Gastrocnemius medialis (tissue), 4 donors: Measurements from ENCODE around the gene HS3ST4. TPM values are rescaled to one million over a fixed set of nuclear protein-coding genes. Genes with fewer than 3 reads are reported as not detected.
"Not testable (repeated sequence)": the region's sequence is repeated elsewhere in the genome, so short reads cannot be mapped to it uniquely, and the experiment has no call there.

Experiments
- ATAC-seq, 2 donors: fragments of 150-250 bp; one replicate each; pipeline ENCODE4 v1.9.1; 2016
- DNase-seq, 2 donors: peaks; one replicate each; pipeline ENCODE4 v3.0.0-alpha.2; 2019
- H3K27ac ChIP-seq, 4 donors: fragments of 200-600 bp; sonication (generic); 1 replicate in 1 of 4; 2 replicates in 3 of 4; pipeline ENCODE4 v1.5.1; 2016 to 2018; ENCODE audit warnings: mild to moderate bottlenecking in 2 of 4, moderate library complexity in 1 of 4
- H3K27me3 ChIP-seq, 3 donors: fragments of 200-600 bp; sonication (generic) in 2 of 3; 1 replicate in 1 of 3; 2 replicates in 2 of 3; pipeline versions ENCODE4 v1.5.1 to v1.6.0; 2016 to 2019; ENCODE audit warnings: mild to moderate bottlenecking in 1 of 3, moderate library complexity in 1 of 3
- H3K36me3 ChIP-seq, 2 donors: fragments of 200-600 bp; sonication (generic) in 1 of 2; one replicate each; pipeline ENCODE4 v1.5.1; 2017 to 2018
- H3K4me1 ChIP-seq, 2 donors: fragments of 200-600 bp; sonication (generic) in 1 of 2; one replicate each; pipeline ENCODE4 v1.5.1; 2016 to 2017; ENCODE audit warnings: mild to moderate bottlenecking in 2 of 2
- H3K4me3 ChIP-seq, 4 donors: fragments of 200-600 bp; sonication (generic) in 3 of 4; 1 replicate in 1 of 4; 2 replicates in 3 of 4; pipeline ENCODE4 v1.5.1; 2016 to 2019; ENCODE audit warnings: mild to moderate bottlenecking in 2 of 4
- H3K9me3 ChIP-seq, 3 donors: fragments of 200-600 bp; sonication (generic) in 2 of 3; 1 replicate in 1 of 3; 2 replicates in 2 of 3; pipeline ENCODE4 v1.5.1; 2016 to 2019
- CTCF ChIP-seq, 5 experiments: fragments of 450-650 bp in 3 of 5; fragments of 200-600 bp in 2 of 5; sonication (generic) in 2 of 5; IDR thresholded peaks in 4 of 5; conservative IDR thresholded peaks in 1 of 5; 1 replicate in 4 of 5; 2 replicates in 1 of 5; pipeline ENCODE4 v1.5.1; 2016 to 2019; ENCODE audit warnings: antibody characterized with exemption in 5 of 5, mild to moderate bottlenecking in 3 of 5, moderate library complexity in 3 of 5
- POLR2A ChIP-seq, 2 donors: fragments of 450-650 bp; IDR thresholded peaks; one replicate each; pipeline ENCODE4 v1.6.1; 2017; ENCODE audit warnings: antibody characterized with exemption in 2 of 2, mild to moderate bottlenecking in 2 of 2, moderate library complexity in 2 of 2
- in situ Hi-C, 4 donors: fragments of 200-750 bp; cut with MboI; loops; one replicate each; pipeline versions ENCODE4 v1.15.0 to v1.8.0; 2017; ENCODE audit warnings: low sequenced_read_pairs in 4 of 4
- intact Hi-C: fragments of 100-400 bp; cut with DNase I; formaldehyde crosslinking; loops from one replicate; pipeline ENCODE4 v1.15.1; 2023; ENCODE audit warnings: low total_unique reads
- total RNA-seq, 4 donors: library from RNA; depleted of rRNA; stranded (reverse); fragments of >200 nt; gene quantifications; one replicate each; pipeline versions ENCODE4 v1.1.0 to v1.2.3, GENCODE V29; 2016

HS3ST4 gene
- total RNA-seq, 4 donors from 2014 or later = not detected

GRCh38 chr16:26031286-26031685 is 339.5 kb downstream of the HS3ST4 start:
- intact Hi-C loops = no loop called here
- Histone ChIP-seq H3K9me3 (no peaks in the 10 kb centered on the region), H3K27me3 (no peaks in the 10 kb centered on the region), H3K36me3 (no peaks in the 10 kb centered on the region), H3K4me3 (no peak overlapping the region), H3K27ac (no peak overlapping the region), H3K4me1 (no peaks in the 10 kb centered on the region)
- ATAC-seq = no peak
- in situ Hi-C loops = no loop called here
- no peak for DNase-seq
- TF ChIP-seq POLR2A (IDR thresholded peaks at IDR 0.05) (no peak), CTCF (IDR thresholded peaks at IDR 0.05 in 4 of 5, conservative IDR thresholded peaks at IDR 0.05 in 1 of 5) (no peak)

- DNase-seq, ATAC-seq, H3K9me3 ChIP-seq, intact Hi-C loops, H3K4me1 ChIP-seq, H3K4me3 ChIP-seq, H3K27ac ChIP-seq, in situ Hi-C loops, H3K27me3 ChIP-seq, H3K36me3 ChIP-seq: not testable (repeated sequence)
These were observed 340.9 kb downstream of the HS3ST4 start for GRCh38 chr16:26032661-26033060.

- DNase-seq = no peak
- intact Hi-C loops (no loop called here), in situ Hi-C loops (no loop called here)
These were observed 350.4 kb downstream of the HS3ST4 start for GRCh38 chr16:26041952-26042668.

GRCh38 chr16:26050472-26050871 is 358.7 kb downstream of the HS3ST4 start:
- Histone ChIP-seq H3K27ac (no peak overlapping the region), H3K36me3 (no peaks in the 10 kb centered on the region), H3K4me3 (no peak overlapping the region), H3K9me3 (no peaks in the 10 kb centered on the region), H3K4me1 (no peaks in the 10 kb centered on the region), H3K27me3 (no peaks in the 10 kb centered on the region)
- in situ Hi-C loops = no loop called here
- intact Hi-C loops = no loop called here
- TF ChIP-seq POLR2A (IDR thresholded peaks at IDR 0.05) = no peak
- no peak for TF ChIP-seq CTCF (IDR thresholded peaks at IDR 0.05 in 4 of 5, conservative IDR thresholded peaks at IDR 0.05 in 1 of 5)
- ATAC-seq (no peak), DNase-seq (no peak)

More at GRCh38 chr16:26041952-26042668, 350.4 kb downstream of the HS3ST4 start:
- no peak overlapping the region for H3K27ac ChIP-seq
- no peaks in the 10 kb centered on the region for H3K4me1 ChIP-seq
- no peaks in the 10 kb centered on the region for H3K9me3 ChIP-seq
- no peak for ATAC-seq
- TF ChIP-seq POLR2A (IDR thresholded peaks at IDR 0.05) (no peak), CTCF (IDR thresholded peaks at IDR 0.05 in 4 of 5, conservative IDR thresholded peaks at IDR 0.05 in 1 of 5) (no peak)
- no peak overlapping the region for H3K4me3 ChIP-seq
- H3K36me3 ChIP-seq = no peaks in the 10 kb centered on the region
- no peaks in the 10 kb centered on the region for H3K27me3 ChIP-seq

- Histone ChIP-seq H3K9me3 (no peaks in the 10 kb centered on the region), H3K27ac (no peak overlapping the region), H3K4me1 (no peaks in the 10 kb centered on the region), H3K27me3 (no peaks in the 10 kb centered on the region), H3K4me3 (no peak overlapping the region), H3K36me3 (no peaks in the 10 kb centered on the region)
- intact Hi-C loops = no loop called here
- in situ Hi-C loops = no loop called here
- TF ChIP-seq CTCF (IDR thresholded peaks at IDR 0.05 in 4 of 5, conservative IDR thresholded peaks at IDR 0.05 in 1 of 5) = no peak
- TF ChIP-seq POLR2A (IDR thresholded peaks at IDR 0.05) = no peak
- ATAC-seq (no peak), DNase-seq (no peak)
These were observed 359.3 kb downstream of the HS3ST4 start for GRCh38 chr16:26051063-26051462.
